ENCODE measurements around the gene BRD8. TPM values are rescaled to one million over a fixed set of nuclear protein-coding genes. Genes with fewer than 3 reads are reported as not detected.
A peak's percentile ranks its signal among the peaks of the same experiment; 100 is the strongest.

BRD8 gene
- total RNA-seq, 1 donor from 2014 or later = 31.7 TPM

DNA sequence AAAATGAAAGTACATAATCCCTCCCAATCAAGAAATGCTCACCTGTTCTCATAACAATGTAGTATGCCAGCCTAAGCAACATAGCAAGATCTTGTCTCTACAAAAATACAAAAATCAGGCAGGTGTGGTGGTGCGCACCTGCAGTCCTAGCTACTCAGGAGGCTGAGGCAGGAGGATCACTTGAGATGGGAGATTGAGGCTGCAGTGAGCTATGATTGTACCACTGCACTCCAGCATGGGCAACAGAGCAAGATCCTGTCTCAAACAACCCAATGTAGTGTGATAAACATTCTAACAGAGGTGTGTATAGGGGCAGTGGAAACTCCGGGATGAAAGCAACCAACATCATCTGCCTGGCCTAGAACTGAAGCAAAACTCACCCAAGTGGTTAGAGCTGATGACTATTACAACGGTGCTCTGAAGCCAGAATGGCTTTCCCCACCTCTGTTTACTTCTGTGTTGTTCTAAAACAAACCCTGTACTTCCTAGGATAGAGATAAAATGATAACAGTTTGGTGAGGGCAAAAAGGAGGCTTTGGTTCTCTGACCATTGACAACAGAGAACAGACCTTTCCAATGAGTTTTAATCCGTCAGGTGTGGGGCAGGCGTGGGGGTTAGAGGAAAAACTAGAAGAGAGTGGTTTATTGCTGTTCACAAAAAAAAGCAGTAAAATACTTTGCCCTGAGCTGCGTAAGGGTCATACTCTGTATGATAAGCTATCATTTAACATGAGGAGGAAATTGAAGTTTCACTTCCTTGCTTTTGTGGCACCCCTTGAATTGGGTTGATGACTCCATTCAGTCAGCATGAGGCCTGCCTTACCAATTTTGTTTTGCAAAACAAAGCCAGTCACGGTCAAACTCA lies 75.7 kb downstream of the BRD8 start:
- DNase-seq = no peak

DNA sequence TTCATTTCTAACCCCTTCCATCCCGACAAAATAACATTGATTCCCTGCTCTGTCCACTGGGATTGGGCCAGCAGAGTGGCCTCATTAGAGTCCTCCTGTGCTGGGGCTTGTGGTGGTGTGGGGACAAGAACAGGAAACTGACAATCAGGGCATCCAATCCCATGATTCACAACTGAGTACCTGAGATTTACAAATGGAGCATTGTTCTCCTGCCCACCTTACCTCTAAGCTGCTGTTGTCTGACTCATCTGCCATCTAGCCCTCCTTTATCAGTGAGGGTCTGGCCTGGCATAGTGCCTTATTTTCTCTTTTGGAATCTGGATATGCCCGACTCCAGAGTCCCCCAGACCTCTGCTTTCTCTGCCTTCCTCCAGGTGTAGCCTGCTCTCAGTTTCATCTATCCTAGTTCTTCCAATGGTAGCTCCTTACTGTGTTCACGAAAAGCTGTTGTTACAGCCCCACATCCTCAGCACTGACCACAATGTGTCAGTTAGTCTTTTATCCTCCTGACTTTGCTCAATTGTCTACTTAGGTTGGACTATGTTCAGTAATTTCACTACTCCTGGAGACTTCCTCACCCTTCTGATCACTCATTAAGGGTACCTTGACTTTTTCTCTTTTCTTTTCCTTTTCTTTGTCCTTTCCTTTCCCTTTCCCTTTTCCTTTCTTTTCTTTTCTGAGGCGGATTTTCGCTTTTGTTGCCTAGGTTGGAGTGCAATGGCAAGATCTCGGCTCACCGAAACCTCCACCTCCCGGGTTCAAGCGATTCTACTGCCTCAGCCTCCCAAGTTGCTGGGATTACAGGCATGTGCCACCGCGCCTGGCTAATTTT lies 81.2 kb downstream of the BRD8 start:
- no peak for DNase-seq

DNA sequence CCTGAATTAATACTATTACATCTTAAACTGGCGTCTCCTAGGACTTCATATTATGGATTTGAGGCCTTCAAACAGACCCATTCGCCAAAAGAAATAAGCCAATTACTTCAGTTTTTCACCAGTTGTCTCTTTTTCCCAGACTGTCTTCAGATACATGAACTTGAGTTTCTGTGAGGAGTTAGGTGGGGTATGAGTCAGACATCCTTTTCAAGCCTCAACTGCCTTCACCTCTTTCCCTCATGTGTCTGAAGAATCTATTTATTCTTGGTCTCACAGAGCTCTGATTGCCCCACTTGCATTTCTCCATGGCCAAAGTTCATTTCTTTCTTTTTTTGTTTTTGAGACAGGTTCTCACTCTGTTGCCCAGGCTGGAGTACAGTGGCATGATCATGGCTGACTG lies 82.1 kb downstream of the BRD8 start:
- peak; percentile 4 for DNase-seq

DNA sequence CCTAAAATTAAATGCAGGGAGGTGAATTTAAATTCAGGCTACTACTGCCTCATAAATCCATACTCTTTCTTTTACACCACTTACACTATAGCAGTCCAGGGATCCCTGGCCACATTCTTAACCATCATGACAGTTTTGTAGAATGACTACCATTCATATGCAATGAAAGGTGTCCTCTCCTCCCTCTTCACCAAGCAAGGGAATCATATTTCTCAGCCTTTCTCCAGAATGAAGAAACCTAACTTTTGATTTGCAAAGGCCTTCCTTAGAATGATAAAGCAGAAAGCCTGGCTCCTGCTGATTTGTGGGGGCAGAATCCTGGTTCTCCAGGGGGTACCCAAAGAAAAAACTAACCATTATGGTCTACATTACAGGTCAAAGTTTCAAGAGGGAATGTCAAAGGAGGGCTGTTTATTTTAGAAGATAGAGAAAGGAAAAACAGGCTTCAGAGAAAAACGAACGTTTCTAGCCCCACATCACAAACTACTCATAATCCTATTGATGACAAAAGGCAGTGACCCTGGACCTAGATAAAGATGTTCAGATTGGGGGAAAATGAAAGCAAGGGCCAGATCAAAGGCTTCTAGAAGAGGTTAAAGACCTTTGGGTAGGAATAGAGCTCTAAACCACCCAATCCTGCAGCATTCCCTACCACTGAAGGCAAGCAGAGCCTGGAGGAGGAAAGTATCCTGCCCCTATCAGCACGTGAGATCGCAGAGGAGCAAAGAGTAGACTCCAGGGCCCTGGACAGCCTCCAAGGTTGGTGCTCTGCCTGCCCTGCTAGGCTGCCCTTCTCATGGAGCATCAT lies 83.1 kb downstream of the BRD8 start:
- no peak for DNase-seq

DNA sequence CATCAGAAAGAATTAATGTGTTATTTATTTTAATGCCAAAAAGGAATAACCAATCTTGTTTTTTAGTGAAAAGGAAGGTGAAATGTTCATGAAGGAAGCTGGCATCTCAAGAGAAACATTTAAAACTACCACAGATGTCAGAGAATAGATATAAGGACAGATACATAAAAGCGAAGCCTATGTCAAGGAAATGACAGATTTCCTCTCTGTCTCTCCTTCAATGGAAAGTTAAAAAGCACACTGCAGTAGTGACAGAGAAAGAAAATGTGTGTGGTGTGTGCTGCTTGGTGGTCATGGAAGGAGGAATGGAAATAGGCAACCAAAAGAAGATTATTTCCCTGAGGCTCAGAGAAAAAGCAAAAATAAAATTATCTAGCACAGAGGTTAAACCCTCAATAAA lies 85.4 kb downstream of the BRD8 start:
- no peak for DNase-seq

DNA sequence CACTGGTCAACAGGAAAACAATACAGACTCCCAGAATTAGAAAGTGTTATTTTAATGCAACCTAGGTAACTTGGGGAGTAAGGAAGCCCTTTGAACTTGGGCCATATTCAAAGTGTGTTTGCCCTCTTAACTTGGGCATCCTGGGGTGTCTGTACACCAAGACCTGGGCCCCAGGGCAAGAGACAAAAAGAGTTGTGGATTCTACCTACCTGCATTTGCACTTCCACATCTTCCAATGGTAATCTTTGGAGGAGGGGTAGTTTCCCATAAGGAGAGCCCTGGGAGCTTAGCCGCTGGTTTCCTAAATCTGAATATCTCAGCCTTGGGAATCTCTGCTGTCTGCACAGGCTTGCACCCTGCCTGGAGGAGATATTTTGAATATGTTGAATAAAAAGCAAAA lies 86.1 kb downstream of the BRD8 start:
- DNase-seq = no peak

DNA sequence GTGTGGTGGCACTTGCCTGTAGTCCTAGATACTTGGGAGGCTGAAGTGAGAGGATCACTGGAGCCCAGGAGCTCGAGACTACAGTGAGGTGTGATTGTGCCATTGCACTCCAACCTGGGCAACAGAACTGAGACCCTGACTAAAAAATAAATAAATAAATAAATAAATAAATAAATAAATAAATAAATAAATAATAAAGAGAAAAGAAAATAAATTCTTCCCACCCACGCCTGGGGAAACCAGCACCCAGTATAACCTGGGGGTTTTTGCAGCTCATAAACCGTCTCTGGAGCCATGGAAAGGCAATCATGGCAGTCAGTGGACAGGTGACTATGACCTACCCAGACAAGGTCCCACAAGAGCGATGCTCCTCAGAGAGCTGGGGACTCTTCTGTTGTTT lies 86.7 kb downstream of the BRD8 start:
- no peak for DNase-seq

Other genes starting within 250 kb of the BRD8 start
- 22.6 and 28.8 TPM in 2 replicates for gene FAM13B, start 145.6 kb downstream of the BRD8 start, total RNA-seq
- gene WNT8A, start 94.6 kb downstream of the BRD8 start, total RNA-seq = not detected in 2 replicates
- 1.5 and 2.4 TPM in 2 replicates for gene NME5, start 39.2 kb downstream of the BRD8 start, total RNA-seq
- gene KIF20A, start 482 bp upstream of the BRD8 start, total RNA-seq = 18.9 and 109 TPM in 2 replicates
- 34.0 and 35.6 TPM in 2 replicates for gene CDC23, start 34.7 kb upstream of the BRD8 start, total RNA-seq
- gene GFRA3, start 96.0 kb upstream of the BRD8 start, total RNA-seq = not detected in 2 replicates
- 2.4 and 11.3 TPM in 2 replicates for gene CDC25C, start 153.2 kb upstream of the BRD8 start, total RNA-seq
- 28.6 and 34.3 TPM in 2 replicates for gene FAM53C, start 159.6 kb upstream of the BRD8 start, total RNA-seq
- gene KDM3B, start 174.1 kb upstream of the BRD8 start, total RNA-seq = 52.8 and 74.3 TPM in 2 replicates

Measured in dermis blood vessel endothelial cell (primary cell).